Prostate gland (tissue), 2 donors: Measurements from ENCODE around the gene ZNHIT3. TPM values are rescaled to one million over a fixed set of nuclear protein-coding genes. Genes with fewer than 3 reads are reported as not detected.

Source experiments
- DNase-seq: peaks from one replicate; pipeline ENCODE4 v3.0.0-alpha.2; 2019; ENCODE audit warnings: low spot score
- H3K27ac ChIP-seq, 2 donors: fragments of 200-600 bp; sonication (generic); 2 replicates each; pipeline ENCODE4 v1.5.1; 2017 to 2019
- H3K27me3 ChIP-seq: fragments of 200-600 bp; sonication (generic); replicated peaks from 2 replicates; pipeline ENCODE4 v1.5.1; 2019; ENCODE audit not compliant: insufficient read depth
- H3K36me3 ChIP-seq, 2 donors: fragments of 200-600 bp; sonication (generic); 1 replicate in 1 of 2; 2 replicates in 1 of 2; pipeline versions ENCODE4 v1.5.1 to v1.8.1; 2017 to 2019
- H3K4me1 ChIP-seq: fragments of 200-600 bp; sonication (generic); replicated peaks from 2 replicates; pipeline ENCODE4 v1.5.1; 2019
- H3K4me3 ChIP-seq, 2 donors: fragments of 200-600 bp; sonication (generic); 2 replicates each; pipeline ENCODE4 v1.5.1; 2017 to 2019
- H3K9me3 ChIP-seq: fragments of 200-600 bp; sonication (generic); 2 replicates; pipeline ENCODE4 v1.5.1; 2017
- CTCF ChIP-seq, 4 experiments: fragments of 200-600 bp in 2 of 4; fragments of 450-650 bp in 2 of 4; sonication (generic) in 2 of 4; IDR thresholded peaks; 1 replicate in 3 of 4; 2 replicates in 1 of 4; pipeline ENCODE4 v1.5.1; 2016 to 2019; ENCODE audit warnings: antibody characterized with exemption in 4 of 4, mild to moderate bottlenecking in 2 of 4, moderate library complexity in 2 of 4
- POLR2A ChIP-seq: fragments of 450-650 bp; IDR thresholded peaks from one replicate; pipeline ENCODE4 v1.6.1; 2016; ENCODE audit warnings: antibody characterized with exemption, mild to moderate bottlenecking
- POLR2AphosphoS5 ChIP-seq: sonication (generic); formaldehyde crosslinking; IDR thresholded peaks from one replicate; pipeline ENCODE4 v1.6.1; 2017; ENCODE audit warnings: antibody characterized with exemption
- WGBS: methylation state at CpG from one replicate; pipeline ENCODE4 v1.1.5; 2018; 5-methylcytosine and 5-hydroxymethylcytosine counted together
- intact Hi-C: fragments of 100-400 bp; cut with DNase I; formaldehyde crosslinking; loops from one replicate; pipeline ENCODE4 v1.14.2; 2022
- total RNA-seq, 2 donors: library from RNA; depleted of rRNA; stranded (reverse); fragments of >200 nt; gene quantifications; one replicate each; pipeline ENCODE4 v1.1.0, GENCODE V29; 2016

ZNHIT3 gene
- total RNA-seq, 2 donors from 2014 or later = 29.1 to 36.9 TPM

- Histone ChIP-seq H3K27me3 (no peaks in the 10 kb centered on the region), H3K27ac (no peak overlapping the region), H3K4me1 (no peaks in the 10 kb centered on the region), H3K9me3 (no peaks in the 10 kb centered on the region), H3K36me3 (no peaks in the 10 kb centered on the region), H3K4me3 (no peak overlapping the region)
- DNase-seq = no peak
- TF ChIP-seq CTCF (IDR thresholded peaks at IDR 0.05) = no peak
- 91% methylated on average over 5 of the region's 5 CpGs for WGBS
- intact Hi-C loops = no loop called here
Observed at GRCh38 chr17:36512641-36513040, 26.2 kb downstream of the ZNHIT3 start.

GRCh38 chr17:36514856-36515255, 28.4 kb downstream of the ZNHIT3 start:
- no peaks in the 10 kb centered on the region for H3K36me3 ChIP-seq

GRCh38 chr17:36515837-36516236, 29.4 kb downstream of the ZNHIT3 start:
- no peak for DNase-seq
- Histone ChIP-seq H3K27ac (no peak overlapping the region), H3K9me3 (no peaks in the 10 kb centered on the region), H3K4me3 (no peak overlapping the region), H3K36me3 (no peaks in the 10 kb centered on the region), H3K4me1 (no peaks in the 10 kb centered on the region), H3K27me3 (no peaks in the 10 kb centered on the region)
- intact Hi-C loops = no loop called here
- TF ChIP-seq CTCF (IDR thresholded peaks at IDR 0.05) (no peak), POLR2AphosphoS5 (no peak), POLR2A (no peak)
- 89% methylated on average over 4 of the region's 4 CpGs for WGBS

More at GRCh38 chr17:36514856-36515255, 28.4 kb downstream of the ZNHIT3 start:
- TF ChIP-seq POLR2A (no peak), POLR2AphosphoS5 (no peak)
- DNase-seq = no peak
- Histone ChIP-seq H3K27me3 (no peaks in the 10 kb centered on the region), H3K4me1 (no peaks in the 10 kb centered on the region), H3K4me3 (no peak overlapping the region), H3K9me3 (no peaks in the 10 kb centered on the region), H3K27ac (no peak overlapping the region)
- 93% methylated on average over 3 of the region's 3 CpGs for WGBS
- intact Hi-C loops = no loop called here

GRCh38 chr17:36523113-36523512, 36.6 kb downstream of the ZNHIT3 start:
- WGBS = 94% methylated on average over 2 of the region's 2 CpGs
- Histone ChIP-seq H3K36me3 (peaks cover 0 to 6% of the 10 kb centered on the region in 2 donors), H3K27ac (no peak overlapping the region), H3K9me3 (no peaks in the 10 kb centered on the region), H3K4me1 (no peaks in the 10 kb centered on the region), H3K4me3 (no peak overlapping the region), H3K27me3 (no peaks in the 10 kb centered on the region)
- no peak for DNase-seq
- no peak for TF ChIP-seq POLR2A
- TF ChIP-seq CTCF (IDR thresholded peaks at IDR 0.05) = no peak
- no peak for TF ChIP-seq POLR2AphosphoS5
- intact Hi-C loops = no loop called here

- intact Hi-C loops = no loop called here
- Histone ChIP-seq H3K4me3 (no peak overlapping the region), H3K27ac (no peak overlapping the region), H3K27me3 (no peaks in the 10 kb centered on the region), H3K36me3 (peaks cover 0 to 6% of the 10 kb centered on the region in 2 donors), H3K9me3 (no peaks in the 10 kb centered on the region), H3K4me1 (no peaks in the 10 kb centered on the region)
- WGBS = 90% methylated on average over 4 of the region's 4 CpGs
- no peak for DNase-seq
- TF ChIP-seq POLR2AphosphoS5 (no peak), CTCF (IDR thresholded peaks at IDR 0.05) (no peak), POLR2A (no peak)
Observed at GRCh38 chr17:36524428-36524876, 38.0 kb downstream of the ZNHIT3 start.
